HCT116 (cell line): Measurements from ENCODE around the gene CAMKMT. TPM values are rescaled to one million over a fixed set of nuclear protein-coding genes. Genes with fewer than 3 reads are reported as not detected.

ENCODE experiments used
- ATAC-seq: fragments of 200-7000 bp; cut with Tn5 transposase; 2 replicates; pipeline ENCODE4 v1.9.1; 2020; ENCODE audit warnings: mild to moderate bottlenecking, moderate library complexity
- BruUV-seq: library from RNA; stranded (reverse); fragments of 400-500 nt; replicated peaks from 2 replicates; lab custom pipeline; 2021; lab: Mats Ljungman, UMichigan
- CTCF ChIA-PET: fragments of 300-600 bp; sonication (Branson Sonifier 250); formaldehyde crosslinking; loops from one replicate; lab custom pipeline; 2021; ENCODE audit warnings: antibody characterized with exemption; lab: Charles Lee
- POLR2A ChIA-PET: fragments of 300-600, 350-600 bp; sonication (Branson Sonifier 250); formaldehyde crosslinking; loops from one replicate; lab custom pipeline; 2021; ENCODE audit warnings: antibody characterized with exemption; lab: Charles Lee
- RAD21 ChIA-PET, 2 experiments: fragments of 300-600 bp; sonication (Branson Sonifier 250); formaldehyde crosslinking; loops; one replicate each; lab custom pipeline; 2023; ENCODE audit warnings: low total read pairs in 2 of 2; ENCODE audit not compliant: uncharacterized antibody in 2 of 2, unreplicated experiment in 2 of 2, low non-redundant PET in 1 of 2; lab: Charles Lee
- DNase-seq: peaks from one replicate; pipeline ENCODE4 v3.0.0-alpha.2; 2010; ENCODE audit warnings: low read depth, low spot score
- H2AFZ ChIP-seq: fragments of 200-600 bp; shearing (Covaris generic), sonication (generic); 2 replicates; pipeline ENCODE4 v1.6.1; 2017; ENCODE audit warnings: low read depth, mixed run types, mixed read lengths, antibody characterized with exemption, low read length; ENCODE audit not compliant: poor library complexity, severe bottlenecking
- H3K27ac ChIP-seq: 2 replicates; pipeline ENCODE4 v1.5.1; 2012; ENCODE audit warnings: low read depth, low read length
- H3K27me3 ChIP-seq: fragments of 200-600 bp; sonication (generic); 2 replicates; pipeline ENCODE4 v1.6.1; 2016; ENCODE audit warnings: mixed run types, low read length, mixed read lengths; ENCODE audit not compliant: insufficient read depth
- H3K36me3 ChIP-seq, 2 experiments: fragments of 200-500 bp in 1 of 2; fragments of 200-600 bp in 1 of 2; sonication (Bioruptor generic) in 1 of 2; sonication (generic) in 1 of 2; 2 replicates each; pipeline versions ENCODE4 v1.5.1 to v1.6.1; 2014 to 2016; ENCODE audit warnings: low read length in 2 of 2, inconsistent platforms in 1 of 2, mixed read lengths in 1 of 2, mixed run types in 1 of 2; ENCODE audit not compliant: insufficient read depth in 2 of 2, control insufficient read depth in 1 of 2
- H3K4me1 ChIP-seq, 2 experiments: fragments of 200-600 bp in 1 of 2; sonication (generic) in 1 of 2; 2 replicates each; pipeline versions ENCODE4 v1.5.1 to v1.6.1; 2012 to 2017; ENCODE audit warnings: low read length in 2 of 2, inconsistent platforms in 1 of 2, mild to moderate bottlenecking in 1 of 2, mixed read lengths in 1 of 2, mixed run types in 1 of 2, moderate library complexity in 1 of 2; ENCODE audit not compliant: insufficient read depth in 2 of 2, control insufficient read depth in 1 of 2
- H3K4me2 ChIP-seq: fragments of 200-600 bp; sonication (generic); 2 replicates; pipeline ENCODE4 v1.6.1; 2017; ENCODE audit warnings: mixed run types, low read length, mixed read lengths
- H3K4me3 ChIP-seq, 2 experiments: fragments of 200-600 bp in 1 of 2; sonication (generic) in 1 of 2; replicated peaks in 1 of 2; 2 replicates each; pipeline ENCODE4 v1.5.1; 2011 to 2016; ENCODE audit warnings: low read length in 2 of 2, control low read depth in 1 of 2, low read depth in 1 of 2, mild to moderate bottlenecking in 1 of 2, mixed read lengths in 1 of 2, mixed run types in 1 of 2
- H3K79me2 ChIP-seq: fragments of 200-600 bp; sonication (generic); 2 replicates; pipeline ENCODE4 v1.6.1; 2017; ENCODE audit warnings: mild to moderate bottlenecking, mixed run types, low read length, moderate library complexity, mixed read lengths; ENCODE audit not compliant: insufficient read depth
- H3K9ac ChIP-seq: fragments of 200-600 bp; sonication (generic); 2 replicates; pipeline ENCODE4 v1.6.1; 2016; ENCODE audit warnings: low read length, mixed read lengths
- H3K9me2 ChIP-seq: fragments of 200-600 bp; sonication (generic), shearing (Covaris generic); 2 replicates; pipeline ENCODE4 v1.6.1; 2017; ENCODE audit warnings: mixed run types, mild to moderate bottlenecking, moderate library complexity; ENCODE audit not compliant: insufficient read depth
- H3K9me3 ChIP-seq, 2 experiments: fragments of 200-500 bp in 1 of 2; fragments of 200-600 bp in 1 of 2; sonication (Bioruptor generic) in 1 of 2; sonication (generic) in 1 of 2; 2 replicates each; pipeline ENCODE4 v1.6.1; 2014 to 2017; ENCODE audit warnings: low read length in 2 of 2, mixed read lengths in 2 of 2, inconsistent platforms in 1 of 2, low read depth in 1 of 2, mild to moderate bottlenecking in 1 of 2, mixed run types in 1 of 2, moderate library complexity in 1 of 2; ENCODE audit not compliant: control insufficient read depth in 1 of 2, insufficient read depth in 1 of 2
- H4K20me1 ChIP-seq: fragments of 200-600 bp; sonication (generic), shearing (Covaris generic); 2 replicates; pipeline ENCODE4 v1.6.1; 2017; ENCODE audit warnings: mixed run types, mild to moderate bottlenecking, moderate library complexity; ENCODE audit not compliant: insufficient read depth
- CBX3 ChIP-seq: IDR thresholded peaks from 2 replicates; pipeline ENCODE4 v1.6.1; 2012; ENCODE audit warnings: low read depth
- EGR1 ChIP-seq: IDR thresholded peaks from 2 replicates; pipeline ENCODE4 v1.6.1; 2012; ENCODE audit warnings: low read depth
- ELF1 ChIP-seq: IDR thresholded peaks from 2 replicates; pipeline ENCODE4 v1.6.1; 2012; ENCODE audit warnings: low read depth, borderline replicate concordance
- RAD21 ChIP-seq: IDR thresholded peaks from 2 replicates; pipeline ENCODE4 v1.6.1; 2012; ENCODE audit warnings: low read depth, mild to moderate bottlenecking
- REST ChIP-seq: IDR thresholded peaks from 2 replicates; pipeline ENCODE4 v1.6.1; 2012; ENCODE audit warnings: low read depth
- ZFX ChIP-seq: fragments of 450-650 bp; IDR thresholded peaks from 2 replicates; pipeline ENCODE4 v1.6.1; 2017
- ZNF274 ChIP-seq: fragments of 200-500 bp; sonication (Bioruptor generic); IDR thresholded peaks from 2 replicates; pipeline ENCODE4 v1.6.1; 2014; ENCODE audit warnings: mild to moderate bottlenecking, low read depth, low read length, inconsistent platforms
- intact Hi-C: fragments of 100-400 bp; cut with micrococcal nuclease; formaldehyde crosslinking; loops from 2 replicates; pipeline ENCODE4 v1.10.0; 2022
- total RNA-seq: library from RNA; stranded (reverse); gene quantifications from one replicate; pipeline ENCODE4 v1.2.1, GENCODE V29; 2021; ENCODE audit not compliant: unreplicated experiment

Gene CAMKMT
- total RNA-seq, 1 experiment from 2014 or later, result 10.6 TPM

GRCh38 chr2:44687686-44688455 is 326.1 kb downstream of the CAMKMT start (continued):
- TF ChIP-seq REST (no peak), RAD21 (no peak), ZFX (no peak)
- TF ChIP-seq, all 23 proteins: peak for 0

DNA sequence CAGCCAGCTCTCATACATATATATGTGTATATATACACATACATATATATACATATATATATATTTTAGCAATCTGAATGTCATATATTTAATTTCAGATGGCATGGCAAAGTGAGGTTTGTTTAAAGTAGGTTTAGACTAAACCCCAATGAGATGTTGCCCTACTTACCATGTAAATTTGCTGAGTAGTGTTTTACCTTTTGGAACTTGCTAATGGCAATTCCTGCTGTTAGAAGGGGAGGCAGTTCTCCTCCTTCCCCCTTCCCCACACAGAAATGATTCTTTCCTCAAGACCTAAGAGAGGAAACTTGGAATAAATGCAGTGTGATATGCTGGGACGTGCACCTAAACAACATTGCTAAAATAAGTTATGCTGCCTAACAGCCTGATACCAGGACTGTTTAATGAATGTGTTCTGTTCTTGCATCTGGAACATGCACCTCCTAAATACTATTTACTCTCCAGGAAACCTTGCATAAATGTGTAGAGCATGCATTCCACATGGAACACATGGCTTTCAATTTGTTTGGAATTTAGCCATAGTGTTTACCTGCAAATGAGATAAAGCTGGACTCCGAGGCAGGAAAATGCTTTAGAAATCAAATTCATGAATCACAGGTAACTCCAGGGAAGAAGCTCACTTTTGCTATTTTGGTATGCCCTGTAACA is 326.8 kb downstream of the CAMKMT start:
- H3K9me3 ChIP-seq, result no peaks in the 10 kb centered on the region
- H3K27ac ChIP-seq, result no peak overlapping the region
- no peak overlapping the region for H3K4me2 ChIP-seq
- DNase-seq (no peak), ATAC-seq (no peak)
- no peaks in the 10 kb centered on the region for H4K20me1 ChIP-seq
- ChIA-PET RAD21 (no interaction called here), POLR2A (no interaction called here), CTCF (no interaction called here)
- H3K4me1 ChIP-seq, result peaks cover 0 to 8% of the 10 kb centered on the region in 2 experiments; a peak in 2 of 4 replicates
- TF ChIP-seq REST (no peak), ELF1 (no peak), ZNF274 (no peak), EGR1 (no peak), CBX3 (no peak)
- H3K9ac ChIP-seq, result no peak overlapping the region
- no peak overlapping the region for H3K4me3 ChIP-seq
- H3K79me2 ChIP-seq, result no peaks in the 10 kb centered on the region
- intact Hi-C loops, result no loop called here
- BruUV-seq, result no TSS peak
- no peak overlapping the region for H2AFZ ChIP-seq
- H3K36me3 ChIP-seq, result no peaks in the 10 kb centered on the region
- no peaks in the 10 kb centered on the region for H3K27me3 ChIP-seq
- H3K9me2 ChIP-seq, result no peaks in the 10 kb centered on the region
